MM.1S (cell line): ENCODE results near the gene ABCG8.

Experiments
- EZH2 ChIP-seq: fragments of 300-600 bp; sonication (generic); optimal IDR thresholded peaks from 2 replicates; pipeline ENCODE3; 2017; ENCODE audit warnings: low read depth, mild to moderate bottlenecking, antibody characterized with exemption, low read length, mixed read lengths
- TF ChIP-seq, protein P1 (sequence below): fragments of 300-600 bp; sonication (generic); IDR thresholded peaks from 2 replicates; pipeline ENCODE4 v1.5.1; 2016; ENCODE audit warnings: antibody characterized with exemption, low read length, mixed read lengths

DNA sequence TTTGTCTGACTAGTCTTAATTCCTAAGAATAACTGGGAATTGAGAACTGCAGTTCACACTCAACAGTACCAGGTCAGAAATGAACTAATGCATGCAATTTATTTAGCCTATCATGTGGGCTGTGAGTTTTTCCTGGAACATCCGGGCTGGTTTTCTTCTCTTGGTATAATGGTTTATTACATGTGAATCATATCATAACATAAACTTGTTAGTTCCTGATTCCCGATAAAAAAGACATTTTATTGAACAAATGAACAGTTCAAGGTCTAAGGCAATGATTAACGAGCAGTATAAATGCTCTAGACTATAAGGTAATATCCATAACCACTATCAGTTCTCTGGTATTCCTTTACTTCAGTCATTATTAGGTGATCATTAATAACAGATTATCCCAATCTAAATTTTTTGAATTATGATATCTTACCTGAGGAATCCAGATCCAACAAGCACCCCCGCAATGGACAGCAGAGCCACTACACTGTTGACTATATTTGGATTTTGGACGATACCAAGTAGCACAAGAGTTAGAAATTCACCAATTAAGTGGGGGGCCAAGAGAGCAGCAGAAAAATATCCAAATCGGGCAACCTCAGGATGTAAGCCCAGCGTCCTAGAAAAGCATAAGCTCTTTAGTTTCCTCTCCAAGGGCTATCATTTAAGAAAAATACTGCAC is 19.1 kb upstream of the ABCG8 start:
- TF ChIP-seq, protein P1, sequence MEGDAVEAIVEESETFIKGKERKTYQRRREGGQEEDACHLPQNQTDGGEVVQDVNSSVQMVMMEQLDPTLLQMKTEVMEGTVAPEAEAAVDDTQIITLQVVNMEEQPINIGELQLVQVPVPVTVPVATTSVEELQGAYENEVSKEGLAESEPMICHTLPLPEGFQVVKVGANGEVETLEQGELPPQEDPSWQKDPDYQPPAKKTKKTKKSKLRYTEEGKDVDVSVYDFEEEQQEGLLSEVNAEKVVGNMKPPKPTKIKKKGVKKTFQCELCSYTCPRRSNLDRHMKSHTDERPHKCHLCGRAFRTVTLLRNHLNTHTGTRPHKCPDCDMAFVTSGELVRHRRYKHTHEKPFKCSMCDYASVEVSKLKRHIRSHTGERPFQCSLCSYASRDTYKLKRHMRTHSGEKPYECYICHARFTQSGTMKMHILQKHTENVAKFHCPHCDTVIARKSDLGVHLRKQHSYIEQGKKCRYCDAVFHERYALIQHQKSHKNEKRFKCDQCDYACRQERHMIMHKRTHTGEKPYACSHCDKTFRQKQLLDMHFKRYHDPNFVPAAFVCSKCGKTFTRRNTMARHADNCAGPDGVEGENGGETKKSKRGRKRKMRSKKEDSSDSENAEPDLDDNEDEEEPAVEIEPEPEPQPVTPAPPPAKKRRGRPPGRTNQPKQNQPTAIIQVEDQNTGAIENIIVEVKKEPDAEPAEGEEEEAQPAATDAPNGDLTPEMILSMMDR: no peak
- TF ChIP-seq EZH2: no peak
